Ishikawa (cell line): ENCODE data around the gene ECT2.

Source experiments
- CREB1 ChIP-seq: IDR thresholded peaks from 2 replicates; pipeline ENCODE4 v1.6.1; 2012; ENCODE audit warnings: low read depth
- EGR1 ChIP-seq: IDR thresholded peaks from 2 replicates; pipeline ENCODE4 v1.6.1; 2012
- EP300 ChIP-seq: IDR thresholded peaks from 2 replicates; pipeline ENCODE4 v1.6.1; 2012; ENCODE audit warnings: borderline replicate concordance
- FOXM1 ChIP-seq: IDR thresholded peaks from 2 replicates; pipeline ENCODE4 v1.6.1; 2012; ENCODE audit warnings: low read depth, borderline replicate concordance
- NFIC ChIP-seq: IDR thresholded peaks from 2 replicates; pipeline ENCODE4 v1.6.1; 2012
- RAD21 ChIP-seq: IDR thresholded peaks from 2 replicates; pipeline ENCODE4 v1.6.1; 2012; ENCODE audit warnings: low read depth
- TAF1 ChIP-seq: IDR thresholded peaks from 2 replicates; pipeline ENCODE4 v1.6.1; 2012; ENCODE audit warnings: low read depth, mild to moderate bottlenecking
- TCF12 ChIP-seq: IDR thresholded peaks from 2 replicates; pipeline ENCODE4 v1.6.1; 2012; ENCODE audit warnings: low read depth
- YY1 ChIP-seq: IDR thresholded peaks from 2 replicates; pipeline ENCODE4 v1.6.1; 2012; ENCODE audit warnings: low read depth
- TF ChIP-seq, protein P1 (sequence below): IDR thresholded peaks from 2 replicates; pipeline ENCODE4 v1.6.1; 2012
- TF ChIP-seq, protein P2 (sequence below): IDR thresholded peaks from 2 replicates; pipeline ENCODE4 v1.6.1; 2012
- TF ChIP-seq, protein P3 (sequence below): IDR thresholded peaks from 2 replicates; pipeline ENCODE4 v1.6.1; 2012; ENCODE audit warnings: low read depth, mild to moderate bottlenecking

DNA sequence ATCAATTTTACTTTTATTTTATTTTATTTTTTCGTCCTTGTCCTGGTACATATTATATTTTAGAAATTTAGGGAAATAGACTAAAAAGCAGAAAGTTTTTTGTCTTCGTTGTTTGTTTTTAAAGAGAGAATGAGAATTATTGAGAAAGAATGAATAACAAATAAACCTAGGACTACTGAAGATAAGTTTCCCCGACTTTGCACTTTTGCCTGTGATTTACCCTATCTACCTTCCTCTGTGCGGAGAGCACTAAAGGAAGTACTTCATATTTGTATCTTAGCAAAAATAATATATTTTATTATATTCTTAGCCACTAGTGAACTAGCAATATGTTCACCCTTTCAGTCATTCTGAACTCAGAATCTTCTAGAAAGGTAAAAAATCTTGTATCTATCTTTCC is 60.6 kb downstream of the ECT2 start:
- TF ChIP-seq RAD21 (no peak), EP300 (no peak), CREB1 (no peak), FOXM1 (no peak), TCF12 (no peak), TAF1 (no peak), YY1 (no peak), EGR1 (no peak), NFIC (no peak)
- TF ChIP-seq, protein P1, sequence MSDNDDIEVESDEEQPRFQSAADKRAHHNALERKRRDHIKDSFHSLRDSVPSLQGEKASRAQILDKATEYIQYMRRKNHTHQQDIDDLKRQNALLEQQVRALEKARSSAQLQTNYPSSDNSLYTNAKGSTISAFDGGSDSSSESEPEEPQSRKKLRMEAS, result no peak
- TF ChIP-seq, protein P2, sequence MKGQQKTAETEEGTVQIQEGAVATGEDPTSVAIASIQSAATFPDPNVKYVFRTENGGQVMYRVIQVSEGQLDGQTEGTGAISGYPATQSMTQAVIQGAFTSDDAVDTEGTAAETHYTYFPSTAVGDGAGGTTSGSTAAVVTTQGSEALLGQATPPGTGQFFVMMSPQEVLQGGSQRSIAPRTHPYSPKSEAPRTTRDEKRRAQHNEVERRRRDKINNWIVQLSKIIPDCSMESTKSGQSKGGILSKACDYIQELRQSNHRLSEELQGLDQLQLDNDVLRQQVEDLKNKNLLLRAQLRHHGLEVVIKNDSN, result no peak
- TF ChIP-seq, protein P3, sequence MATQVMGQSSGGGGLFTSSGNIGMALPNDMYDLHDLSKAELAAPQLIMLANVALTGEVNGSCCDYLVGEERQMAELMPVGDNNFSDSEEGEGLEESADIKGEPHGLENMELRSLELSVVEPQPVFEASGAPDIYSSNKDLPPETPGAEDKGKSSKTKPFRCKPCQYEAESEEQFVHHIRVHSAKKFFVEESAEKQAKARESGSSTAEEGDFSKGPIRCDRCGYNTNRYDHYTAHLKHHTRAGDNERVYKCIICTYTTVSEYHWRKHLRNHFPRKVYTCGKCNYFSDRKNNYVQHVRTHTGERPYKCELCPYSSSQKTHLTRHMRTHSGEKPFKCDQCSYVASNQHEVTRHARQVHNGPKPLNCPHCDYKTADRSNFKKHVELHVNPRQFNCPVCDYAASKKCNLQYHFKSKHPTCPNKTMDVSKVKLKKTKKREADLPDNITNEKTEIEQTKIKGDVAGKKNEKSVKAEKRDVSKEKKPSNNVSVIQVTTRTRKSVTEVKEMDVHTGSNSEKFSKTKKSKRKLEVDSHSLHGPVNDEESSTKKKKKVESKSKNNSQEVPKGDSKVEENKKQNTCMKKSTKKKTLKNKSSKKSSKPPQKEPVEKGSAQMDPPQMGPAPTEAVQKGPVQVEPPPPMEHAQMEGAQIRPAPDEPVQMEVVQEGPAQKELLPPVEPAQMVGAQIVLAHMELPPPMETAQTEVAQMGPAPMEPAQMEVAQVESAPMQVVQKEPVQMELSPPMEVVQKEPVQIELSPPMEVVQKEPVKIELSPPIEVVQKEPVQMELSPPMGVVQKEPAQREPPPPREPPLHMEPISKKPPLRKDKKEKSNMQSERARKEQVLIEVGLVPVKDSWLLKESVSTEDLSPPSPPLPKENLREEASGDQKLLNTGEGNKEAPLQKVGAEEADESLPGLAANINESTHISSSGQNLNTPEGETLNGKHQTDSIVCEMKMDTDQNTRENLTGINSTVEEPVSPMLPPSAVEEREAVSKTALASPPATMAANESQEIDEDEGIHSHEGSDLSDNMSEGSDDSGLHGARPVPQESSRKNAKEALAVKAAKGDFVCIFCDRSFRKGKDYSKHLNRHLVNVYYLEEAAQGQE, result no peak
